GM19240 (cell line): ENCODE data around the gene SLX1A.
"Not testable (repeated sequence)": the region's sequence is repeated elsewhere in the genome, so short reads cannot be mapped to it uniquely, and the experiment has no call there.

Source experiments
- DNase-seq: peaks from one replicate; pipeline ENCODE4 v3.0.0; 2011; ENCODE audit warnings: low spot score; ENCODE audit not compliant: insufficient read length

Gene SLX1A

GRCh38 chr16:30193615-30194014 lies at the start of gene SLX1A, which contains the start of gene BOLA2B:
TSS of gene SLX1A (plus strand) at chr16:30193875. CDS start at chr16:30194085, 210 bp downstream.
TSS of gene BOLA2B (minus strand) at chr16:30193666. CDS start at chr16:30193595, 71 bp downstream.
- not testable (repeated sequence) for DNase-seq

GRCh38 chr16:30144017-30144416 lies 49.7 kb upstream of the SLX1A start:
- DNase-seq = no peak

GRCh38 chr16:30144917-30145316 lies 48.8 kb upstream of the SLX1A start:
- no peak for DNase-seq

- no peak for DNase-seq
Measured at GRCh38 chr16:30145657-30146056, 48.0 kb upstream of the SLX1A start.

- no peak for DNase-seq
Measured at GRCh38 chr16:30147843-30148510, 45.7 kb upstream of the SLX1A start.

- DNase-seq = no peak
Measured at GRCh38 chr16:30149250-30149930, 44.3 kb upstream of the SLX1A start.

- DNase-seq = no peak
Measured at GRCh38 chr16:30151091-30151490, 42.6 kb upstream of the SLX1A start.

GRCh38 chr16:30152517-30152916 lies 41.2 kb upstream of the SLX1A start:
- no peak for DNase-seq

GRCh38 chr16:30155188-30155587 lies 38.5 kb upstream of the SLX1A start:
- DNase-seq = no peak

GRCh38 chr16:30157214-30157613 lies 36.5 kb upstream of the SLX1A start:
- DNase-seq = no peak

GRCh38 chr16:30163538-30163937 lies 30.1 kb upstream of the SLX1A start:
- DNase-seq = no peak

GRCh38 chr16:30166202-30166902 lies 27.3 kb upstream of the SLX1A start:
- DNase-seq = peak; percentile 85

- not testable (repeated sequence) for DNase-seq
Measured at GRCh38 chr16:30168746-30169145, 24.9 kb upstream of the SLX1A start.

- not testable (repeated sequence) for DNase-seq
Measured at GRCh38 chr16:30169416-30169815, 24.3 kb upstream of the SLX1A start.

GRCh38 chr16:30170145-30170544 lies 23.5 kb upstream of the SLX1A start:
- DNase-seq = not testable (repeated sequence)

- no peak for DNase-seq
Measured at GRCh38 chr16:30173054-30173453, 20.6 kb upstream of the SLX1A start.

- not testable (repeated sequence) for DNase-seq
Measured at GRCh38 chr16:30176876-30177275, 16.8 kb upstream of the SLX1A start.

GRCh38 chr16:30179195-30179594 lies 14.5 kb upstream of the SLX1A start:
- no peak for DNase-seq

GRCh38 chr16:30179931-30180330 lies 13.7 kb upstream of the SLX1A start:
- DNase-seq = no peak

GRCh38 chr16:30180741-30181140 lies 12.9 kb upstream of the SLX1A start:
- DNase-seq = no peak

GRCh38 chr16:30183233-30184095 lies 10.2 kb upstream of the SLX1A start, which contains the start of gene CORO1A:
TSS of gene CORO1A (plus strand) at chr16:30183602. CDS start at chr16:30185210, 1,608 bp downstream.
- DNase-seq = peak; percentile 60
